ENCODE data around the gene ARL2.

DNA sequence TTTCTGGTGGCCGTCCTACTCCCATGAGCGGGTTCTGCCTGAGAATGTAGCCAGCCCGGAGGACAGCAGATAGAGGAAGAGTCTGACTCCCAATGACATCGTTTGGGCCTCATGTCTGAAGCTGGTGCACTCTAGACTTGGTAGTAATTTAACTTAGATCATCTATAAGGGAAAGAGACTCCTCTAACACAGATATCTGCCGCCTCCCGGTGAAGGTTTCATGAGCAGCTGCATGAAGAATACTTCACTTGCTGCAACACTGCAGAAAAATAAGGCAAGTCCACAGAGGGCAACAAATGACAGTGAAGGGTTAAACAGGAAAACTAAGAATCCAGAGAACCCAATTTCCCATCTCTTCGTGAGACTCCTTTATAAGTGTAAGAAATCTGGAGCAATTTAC, 5.9 kb upstream of the ARL2 start:
- TF ChIP-seq EZH2 (IDR thresholded peaks at IDR 0.05; ENCODE audit: insufficient read depth, poor library complexity, severe bottlenecking) (no peak), EZH2phosphoT487 (IDR thresholded peaks at IDR 0.05; ENCODE audit: insufficient read depth, low read depth) (no peak)
